WTC11 (cell line): ENCODE results near the gene CDC42EP4. TPM values are rescaled to one million over a fixed set of nuclear protein-coding genes. Genes with fewer than 3 reads are reported as not detected.
A peak's percentile ranks its signal among the peaks of the same experiment; 100 is the strongest.

Experiments used
- ATAC-seq: fragments of 200-7000 bp; cut with Tn5 transposase; 2 replicates; pipeline ENCODE4 v1.10.0; 2021; ENCODE audit warnings: mild to moderate bottlenecking, moderate library complexity
- CTCF ChIA-PET: fragments of 300-600 bp; sonication (Branson Sonifier 250); formaldehyde crosslinking; loops from one replicate; lab custom pipeline; 2021; ENCODE audit warnings: antibody characterized with exemption; lab: Charles Lee
- POLR2A ChIA-PET: fragments of 350-600 bp; sonication (Branson Sonifier 250); formaldehyde crosslinking; loops from one replicate; lab custom pipeline; 2021; ENCODE audit warnings: antibody characterized with exemption; lab: Charles Lee
- DNase-seq: peaks from one replicate; pipeline ENCODE4 v3.0.0; 2021; ENCODE audit warnings: low spot score
- H3K27ac Mint-ChIP-seq: 2 replicates; pipeline ENCODE4 v1.8.0; 2021; ENCODE audit warnings: mixed read lengths
- H3K27me3 Mint-ChIP-seq: 2 replicates; pipeline ENCODE4 v1.8.0; 2021; ENCODE audit warnings: low read depth, mild to moderate bottlenecking, moderate library complexity, mixed read lengths
- H3K36me3 Mint-ChIP-seq: 2 replicates; pipeline ENCODE4 v1.8.0; 2021; ENCODE audit warnings: mixed read lengths
- H3K4me1 Mint-ChIP-seq: 2 replicates; pipeline ENCODE4 v1.8.0; 2022; ENCODE audit warnings: mixed read lengths
- H3K4me3 Mint-ChIP-seq: 2 replicates; pipeline ENCODE4 v1.8.0; 2021; ENCODE audit warnings: mild to moderate bottlenecking, moderate library complexity, mixed read lengths
- H3K9me3 Mint-ChIP-seq: 2 replicates; pipeline ENCODE4 v1.8.0; 2021; ENCODE audit warnings: mixed read lengths
- ELF4 ChIP-seq: sonication (generic); formaldehyde crosslinking; IDR thresholded peaks from 2 replicates; pipeline ENCODE4 v1.8.1; 2022; ENCODE audit warnings: low read depth, mild to moderate bottlenecking, moderate library complexity, missing genetic modification reagents
- FOXP1 ChIP-seq: sonication (generic); formaldehyde crosslinking; IDR thresholded peaks from 2 replicates; pipeline ENCODE4 v1.8.0; 2022; ENCODE audit warnings: missing genetic modification reagents, mild to moderate bottlenecking, moderate library complexity, borderline replicate concordance
- NFYB ChIP-seq: sonication (generic); formaldehyde crosslinking; conservative IDR thresholded peaks from 2 replicates; pipeline ENCODE4 v1.8.0; 2022; ENCODE audit warnings: low read depth, missing genetic modification reagents
- ZBTB21 ChIP-seq: sonication (generic); formaldehyde crosslinking; IDR thresholded peaks from 2 replicates; pipeline ENCODE4 v1.8.1; 2023; ENCODE audit warnings: mild to moderate bottlenecking, missing genetic modification reagents, borderline replicate concordance
- ZNF396 ChIP-seq: fragments of 250-450 bp; sonication (Bioruptor Pico); IDR thresholded peaks from 2 replicates; pipeline ENCODE4 v1.8.0; 2021; ENCODE audit warnings: mild to moderate bottlenecking, moderate library complexity, borderline replicate concordance
- ZNF423 ChIP-seq: fragments of 250-450 bp; sonication (Bioruptor Pico); IDR thresholded peaks from 2 replicates; pipeline ENCODE4 v2.1.2; 2022; ENCODE audit warnings: mild to moderate bottlenecking, moderate library complexity
- ZNF671 ChIP-seq: fragments of 250-450 bp; sonication (Bioruptor Pico); IDR thresholded peaks from 2 replicates; pipeline ENCODE4 v1.8.0; 2021; ENCODE audit warnings: mild to moderate bottlenecking
- total RNA-seq: library from RNA; stranded (reverse); gene quantifications from 3 replicates; pipeline ENCODE4 v1.2.3, GENCODE V29; 2021
- TF ChIP-seq, protein P1 (sequence below): fragments of 250-450 bp; sonication (Bioruptor Pico); IDR thresholded peaks from 2 replicates; pipeline ENCODE4 v1.9.0; 2021; ENCODE audit warnings: mild to moderate bottlenecking
- TF ChIP-seq, protein P2 (sequence below): sonication (generic); formaldehyde crosslinking; IDR thresholded peaks from 2 replicates; pipeline ENCODE4 v1.8.1; 2023; ENCODE audit warnings: mild to moderate bottlenecking, missing genetic modification reagents
- TF ChIP-seq, protein P3 (sequence below): fragments of 250-450 bp; sonication (Bioruptor Pico); IDR thresholded peaks from 2 replicates; pipeline ENCODE4 v1.9.0; 2021; ENCODE audit warnings: mild to moderate bottlenecking, borderline replicate concordance
- TF ChIP-seq, protein P4 (sequence below): sonication (generic); formaldehyde crosslinking; conservative IDR thresholded peaks from 2 replicates; pipeline ENCODE4 v1.8.1; 2023; ENCODE audit warnings: mild to moderate bottlenecking, low read depth, missing genetic modification reagents, moderate library complexity
- TF ChIP-seq, protein P5 (sequence below): sonication (generic); formaldehyde crosslinking; IDR thresholded peaks from 2 replicates; pipeline ENCODE4 v1.8.1; 2022; ENCODE audit warnings: low read depth, missing genetic modification reagents, borderline replicate concordance
- TF ChIP-seq, protein P6 (sequence below): fragments of 250-450 bp; sonication (Bioruptor Pico); IDR thresholded peaks from 2 replicates; pipeline ENCODE4 v2.1.2; 2022; ENCODE audit warnings: mild to moderate bottlenecking, moderate library complexity
- TF ChIP-seq, protein P7 (sequence below): sonication (generic); formaldehyde crosslinking; IDR thresholded peaks from 2 replicates; pipeline ENCODE4 v1.8.0; 2023; ENCODE audit warnings: missing genetic modification reagents, mild to moderate bottlenecking, borderline replicate concordance

The CDC42EP4 gene
- total RNA-seq, 1 experiment from 2014 or later, result 18.8 TPM

DNA sequence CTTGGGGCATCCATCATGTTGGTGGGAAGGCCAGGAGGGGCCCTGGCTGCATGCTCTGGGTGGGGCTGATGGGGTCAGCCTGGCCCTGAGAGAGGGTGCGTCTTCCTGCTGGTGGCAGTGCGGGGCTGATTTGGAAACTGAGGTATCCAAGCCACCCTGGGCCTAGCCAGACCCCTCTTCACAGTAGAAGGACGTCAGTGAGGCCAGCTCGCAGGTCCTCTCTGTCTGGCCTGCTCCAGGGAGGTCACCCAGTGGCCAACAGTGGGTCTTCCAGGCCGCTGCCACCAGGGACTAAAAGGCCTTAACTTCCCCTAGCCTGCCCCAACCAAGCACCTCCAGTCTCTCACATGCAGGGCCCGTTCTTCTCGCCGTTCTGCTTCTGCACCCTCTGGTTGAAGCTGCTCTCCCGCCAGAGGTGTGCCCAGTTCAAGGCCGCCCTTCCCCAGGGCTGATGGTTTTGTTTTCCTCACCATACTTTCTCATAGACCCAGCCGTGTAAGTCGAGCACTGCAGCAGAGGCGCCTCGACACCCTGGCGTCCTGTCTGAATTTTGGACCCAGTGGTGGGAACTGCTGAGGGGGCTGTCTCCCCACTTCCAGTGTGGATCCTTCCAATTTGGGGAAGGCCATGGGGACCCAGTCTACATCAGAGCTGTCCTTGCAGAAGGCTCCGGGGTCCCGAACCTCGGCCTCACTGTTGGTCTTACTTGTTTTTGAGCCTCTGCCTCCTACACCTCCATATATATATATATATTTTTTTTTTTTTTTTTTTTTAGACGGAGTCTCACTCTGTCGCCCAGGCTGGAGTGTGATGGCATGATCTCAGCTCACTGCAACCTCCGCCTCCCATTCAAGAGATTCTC, 42.9 kb upstream of the CDC42EP4 start:
- H3K36me3 Mint-ChIP-seq, result no peaks in the 10 kb centered on the region
- peaks cover 5% of the 10 kb centered on the region for H3K4me1 Mint-ChIP-seq
- no peak for DNase-seq
- POLR2A ChIA-PET, result no interaction called here
- TF ChIP-seq ELF4 (no peak), ZNF396 (no peak), ZBTB21 (CRISPR knock-in tag) (no peak), NFYB (no peak), ZNF671 (CRISPR knock-in tag) (no peak), FOXP1 (CRISPR knock-in tag) (no peak)
- TF ChIP-seq, protein P1, sequence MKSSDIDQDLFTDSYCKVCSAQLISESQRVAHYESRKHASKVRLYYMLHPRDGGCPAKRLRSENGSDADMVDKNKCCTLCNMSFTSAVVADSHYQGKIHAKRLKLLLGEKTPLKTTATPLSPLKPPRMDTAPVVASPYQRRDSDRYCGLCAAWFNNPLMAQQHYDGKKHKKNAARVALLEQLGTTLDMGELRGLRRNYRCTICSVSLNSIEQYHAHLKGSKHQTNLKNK (CRISPR knock-in tag), result no peak
- TF ChIP-seq, protein P2, sequence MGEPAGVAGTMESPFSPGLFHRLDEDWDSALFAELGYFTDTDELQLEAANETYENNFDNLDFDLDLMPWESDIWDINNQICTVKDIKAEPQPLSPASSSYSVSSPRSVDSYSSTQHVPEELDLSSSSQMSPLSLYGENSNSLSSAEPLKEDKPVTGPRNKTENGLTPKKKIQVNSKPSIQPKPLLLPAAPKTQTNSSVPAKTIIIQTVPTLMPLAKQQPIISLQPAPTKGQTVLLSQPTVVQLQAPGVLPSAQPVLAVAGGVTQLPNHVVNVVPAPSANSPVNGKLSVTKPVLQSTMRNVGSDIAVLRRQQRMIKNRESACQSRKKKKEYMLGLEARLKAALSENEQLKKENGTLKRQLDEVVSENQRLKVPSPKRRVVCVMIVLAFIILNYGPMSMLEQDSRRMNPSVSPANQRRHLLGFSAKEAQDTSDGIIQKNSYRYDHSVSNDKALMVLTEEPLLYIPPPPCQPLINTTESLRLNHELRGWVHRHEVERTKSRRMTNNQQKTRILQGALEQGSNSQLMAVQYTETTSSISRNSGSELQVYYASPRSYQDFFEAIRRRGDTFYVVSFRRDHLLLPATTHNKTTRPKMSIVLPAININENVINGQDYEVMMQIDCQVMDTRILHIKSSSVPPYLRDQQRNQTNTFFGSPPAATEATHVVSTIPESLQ (CRISPR knock-in tag), result no peak
- TF ChIP-seq, protein P3, sequence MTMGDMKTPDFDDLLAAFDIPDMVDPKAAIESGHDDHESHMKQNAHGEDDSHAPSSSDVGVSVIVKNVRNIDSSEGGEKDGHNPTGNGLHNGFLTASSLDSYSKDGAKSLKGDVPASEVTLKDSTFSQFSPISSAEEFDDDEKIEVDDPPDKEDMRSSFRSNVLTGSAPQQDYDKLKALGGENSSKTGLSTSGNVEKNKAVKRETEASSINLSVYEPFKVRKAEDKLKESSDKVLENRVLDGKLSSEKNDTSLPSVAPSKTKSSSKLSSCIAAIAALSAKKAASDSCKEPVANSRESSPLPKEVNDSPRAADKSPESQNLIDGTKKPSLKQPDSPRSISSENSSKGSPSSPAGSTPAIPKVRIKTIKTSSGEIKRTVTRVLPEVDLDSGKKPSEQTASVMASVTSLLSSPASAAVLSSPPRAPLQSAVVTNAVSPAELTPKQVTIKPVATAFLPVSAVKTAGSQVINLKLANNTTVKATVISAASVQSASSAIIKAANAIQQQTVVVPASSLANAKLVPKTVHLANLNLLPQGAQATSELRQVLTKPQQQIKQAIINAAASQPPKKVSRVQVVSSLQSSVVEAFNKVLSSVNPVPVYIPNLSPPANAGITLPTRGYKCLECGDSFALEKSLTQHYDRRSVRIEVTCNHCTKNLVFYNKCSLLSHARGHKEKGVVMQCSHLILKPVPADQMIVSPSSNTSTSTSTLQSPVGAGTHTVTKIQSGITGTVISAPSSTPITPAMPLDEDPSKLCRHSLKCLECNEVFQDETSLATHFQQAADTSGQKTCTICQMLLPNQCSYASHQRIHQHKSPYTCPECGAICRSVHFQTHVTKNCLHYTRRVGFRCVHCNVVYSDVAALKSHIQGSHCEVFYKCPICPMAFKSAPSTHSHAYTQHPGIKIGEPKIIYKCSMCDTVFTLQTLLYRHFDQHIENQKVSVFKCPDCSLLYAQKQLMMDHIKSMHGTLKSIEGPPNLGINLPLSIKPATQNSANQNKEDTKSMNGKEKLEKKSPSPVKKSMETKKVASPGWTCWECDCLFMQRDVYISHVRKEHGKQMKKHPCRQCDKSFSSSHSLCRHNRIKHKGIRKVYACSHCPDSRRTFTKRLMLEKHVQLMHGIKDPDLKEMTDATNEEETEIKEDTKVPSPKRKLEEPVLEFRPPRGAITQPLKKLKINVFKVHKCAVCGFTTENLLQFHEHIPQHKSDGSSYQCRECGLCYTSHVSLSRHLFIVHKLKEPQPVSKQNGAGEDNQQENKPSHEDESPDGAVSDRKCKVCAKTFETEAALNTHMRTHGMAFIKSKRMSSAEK (CRISPR knock-in tag), result no peak
- TF ChIP-seq, protein P4, sequence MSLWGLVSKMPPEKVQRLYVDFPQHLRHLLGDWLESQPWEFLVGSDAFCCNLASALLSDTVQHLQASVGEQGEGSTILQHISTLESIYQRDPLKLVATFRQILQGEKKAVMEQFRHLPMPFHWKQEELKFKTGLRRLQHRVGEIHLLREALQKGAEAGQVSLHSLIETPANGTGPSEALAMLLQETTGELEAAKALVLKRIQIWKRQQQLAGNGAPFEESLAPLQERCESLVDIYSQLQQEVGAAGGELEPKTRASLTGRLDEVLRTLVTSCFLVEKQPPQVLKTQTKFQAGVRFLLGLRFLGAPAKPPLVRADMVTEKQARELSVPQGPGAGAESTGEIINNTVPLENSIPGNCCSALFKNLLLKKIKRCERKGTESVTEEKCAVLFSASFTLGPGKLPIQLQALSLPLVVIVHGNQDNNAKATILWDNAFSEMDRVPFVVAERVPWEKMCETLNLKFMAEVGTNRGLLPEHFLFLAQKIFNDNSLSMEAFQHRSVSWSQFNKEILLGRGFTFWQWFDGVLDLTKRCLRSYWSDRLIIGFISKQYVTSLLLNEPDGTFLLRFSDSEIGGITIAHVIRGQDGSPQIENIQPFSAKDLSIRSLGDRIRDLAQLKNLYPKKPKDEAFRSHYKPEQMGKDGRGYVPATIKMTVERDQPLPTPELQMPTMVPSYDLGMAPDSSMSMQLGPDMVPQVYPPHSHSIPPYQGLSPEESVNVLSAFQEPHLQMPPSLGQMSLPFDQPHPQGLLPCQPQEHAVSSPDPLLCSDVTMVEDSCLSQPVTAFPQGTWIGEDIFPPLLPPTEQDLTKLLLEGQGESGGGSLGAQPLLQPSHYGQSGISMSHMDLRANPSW, result no peak
- TF ChIP-seq, protein P5, sequence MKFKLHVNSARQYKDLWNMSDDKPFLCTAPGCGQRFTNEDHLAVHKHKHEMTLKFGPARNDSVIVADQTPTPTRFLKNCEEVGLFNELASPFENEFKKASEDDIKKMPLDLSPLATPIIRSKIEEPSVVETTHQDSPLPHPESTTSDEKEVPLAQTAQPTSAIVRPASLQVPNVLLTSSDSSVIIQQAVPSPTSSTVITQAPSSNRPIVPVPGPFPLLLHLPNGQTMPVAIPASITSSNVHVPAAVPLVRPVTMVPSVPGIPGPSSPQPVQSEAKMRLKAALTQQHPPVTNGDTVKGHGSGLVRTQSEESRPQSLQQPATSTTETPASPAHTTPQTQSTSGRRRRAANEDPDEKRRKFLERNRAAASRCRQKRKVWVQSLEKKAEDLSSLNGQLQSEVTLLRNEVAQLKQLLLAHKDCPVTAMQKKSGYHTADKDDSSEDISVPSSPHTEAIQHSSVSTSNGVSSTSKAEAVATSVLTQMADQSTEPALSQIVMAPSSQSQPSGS (CRISPR knock-in tag), result no peak
- TF ChIP-seq, all 79 proteins: peak for 0
- Mint-ChIP-seq H3K27ac (0 out of 2 replicates have a peak overlapping the region, but pooled peaks have one; percentile 49), H3K9me3 (no peaks in the 10 kb centered on the region), H3K4me3 (no peak overlapping the region), H3K27me3 (no peaks in the 10 kb centered on the region)
- ATAC-seq, result no peak
- CTCF ChIA-PET, result interaction anchor here (0.6 to 2.6 kb wide), 2 partner anchors 13 to 15 kb away, joined by 3 to 9 read pairs; no protein-coding TSS in a partner anchor

DNA sequence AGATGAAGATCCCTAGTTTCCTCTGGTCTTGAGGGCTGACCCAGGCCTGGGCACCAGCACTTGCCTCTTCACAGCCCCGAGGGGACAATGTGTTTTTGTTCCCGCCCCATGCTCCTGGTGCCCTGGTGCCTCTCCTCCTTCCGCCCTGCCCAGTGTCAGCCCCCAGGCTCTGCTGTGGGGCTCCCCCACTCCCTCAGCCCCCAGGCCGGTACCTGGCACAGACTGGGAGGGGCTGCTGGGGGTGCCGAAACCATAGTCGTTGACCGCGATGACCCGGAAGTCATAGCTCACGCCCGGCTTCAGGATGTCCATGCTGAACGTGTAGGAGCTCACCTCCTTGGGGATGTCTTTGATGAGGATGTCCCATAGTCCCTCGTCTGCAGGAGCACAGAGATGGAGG, 40.5 kb upstream of the CDC42EP4 start:
- ChIA-PET POLR2A (no interaction called here), CTCF (no interaction called here)
- no peak for DNase-seq
- no peak for ATAC-seq
- Mint-ChIP-seq H3K4me3 (no peak overlapping the region), H3K4me1 (peaks cover 18% of the 10 kb centered on the region), H3K27ac (no peak overlapping the region), H3K27me3 (no peaks in the 10 kb centered on the region), H3K9me3 (no peaks in the 10 kb centered on the region), H3K36me3 (no peaks in the 10 kb centered on the region)
- TF ChIP-seq ZNF423 (CRISPR knock-in tag), result no peak
- TF ChIP-seq, protein P6, sequence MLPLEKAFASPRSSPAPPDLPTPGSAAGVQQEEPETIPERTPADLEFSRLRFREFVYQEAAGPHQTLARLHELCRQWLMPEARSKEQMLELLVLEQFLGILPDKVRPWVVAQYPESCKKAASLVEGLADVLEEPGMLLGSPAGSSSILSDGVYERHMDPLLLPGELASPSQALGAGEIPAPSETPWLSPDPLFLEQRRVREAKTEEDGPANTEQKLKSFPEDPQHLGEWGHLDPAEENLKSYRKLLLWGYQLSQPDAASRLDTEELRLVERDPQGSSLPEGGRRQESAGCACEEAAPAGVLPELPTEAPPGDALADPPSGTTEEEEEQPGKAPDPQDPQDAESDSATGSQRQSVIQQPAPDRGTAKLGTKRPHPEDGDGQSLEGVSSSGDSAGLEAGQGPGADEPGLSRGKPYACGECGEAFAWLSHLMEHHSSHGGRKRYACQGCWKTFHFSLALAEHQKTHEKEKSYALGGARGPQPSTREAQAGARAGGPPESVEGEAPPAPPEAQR, result no peak
- TF ChIP-seq, protein P7, sequence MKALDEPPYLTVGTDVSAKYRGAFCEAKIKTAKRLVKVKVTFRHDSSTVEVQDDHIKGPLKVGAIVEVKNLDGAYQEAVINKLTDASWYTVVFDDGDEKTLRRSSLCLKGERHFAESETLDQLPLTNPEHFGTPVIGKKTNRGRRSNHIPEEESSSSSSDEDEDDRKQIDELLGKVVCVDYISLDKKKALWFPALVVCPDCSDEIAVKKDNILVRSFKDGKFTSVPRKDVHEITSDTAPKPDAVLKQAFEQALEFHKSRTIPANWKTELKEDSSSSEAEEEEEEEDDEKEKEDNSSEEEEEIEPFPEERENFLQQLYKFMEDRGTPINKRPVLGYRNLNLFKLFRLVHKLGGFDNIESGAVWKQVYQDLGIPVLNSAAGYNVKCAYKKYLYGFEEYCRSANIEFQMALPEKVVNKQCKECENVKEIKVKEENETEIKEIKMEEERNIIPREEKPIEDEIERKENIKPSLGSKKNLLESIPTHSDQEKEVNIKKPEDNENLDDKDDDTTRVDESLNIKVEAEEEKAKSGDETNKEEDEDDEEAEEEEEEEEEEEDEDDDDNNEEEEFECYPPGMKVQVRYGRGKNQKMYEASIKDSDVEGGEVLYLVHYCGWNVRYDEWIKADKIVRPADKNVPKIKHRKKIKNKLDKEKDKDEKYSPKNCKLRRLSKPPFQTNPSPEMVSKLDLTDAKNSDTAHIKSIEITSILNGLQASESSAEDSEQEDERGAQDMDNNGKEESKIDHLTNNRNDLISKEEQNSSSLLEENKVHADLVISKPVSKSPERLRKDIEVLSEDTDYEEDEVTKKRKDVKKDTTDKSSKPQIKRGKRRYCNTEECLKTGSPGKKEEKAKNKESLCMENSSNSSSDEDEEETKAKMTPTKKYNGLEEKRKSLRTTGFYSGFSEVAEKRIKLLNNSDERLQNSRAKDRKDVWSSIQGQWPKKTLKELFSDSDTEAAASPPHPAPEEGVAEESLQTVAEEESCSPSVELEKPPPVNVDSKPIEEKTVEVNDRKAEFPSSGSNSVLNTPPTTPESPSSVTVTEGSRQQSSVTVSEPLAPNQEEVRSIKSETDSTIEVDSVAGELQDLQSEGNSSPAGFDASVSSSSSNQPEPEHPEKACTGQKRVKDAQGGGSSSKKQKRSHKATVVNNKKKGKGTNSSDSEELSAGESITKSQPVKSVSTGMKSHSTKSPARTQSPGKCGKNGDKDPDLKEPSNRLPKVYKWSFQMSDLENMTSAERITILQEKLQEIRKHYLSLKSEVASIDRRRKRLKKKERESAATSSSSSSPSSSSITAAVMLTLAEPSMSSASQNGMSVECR (CRISPR knock-in tag), result no peak
